ENCODE results near the gene PIEZO2.

The PIEZO2 gene

DNA sequence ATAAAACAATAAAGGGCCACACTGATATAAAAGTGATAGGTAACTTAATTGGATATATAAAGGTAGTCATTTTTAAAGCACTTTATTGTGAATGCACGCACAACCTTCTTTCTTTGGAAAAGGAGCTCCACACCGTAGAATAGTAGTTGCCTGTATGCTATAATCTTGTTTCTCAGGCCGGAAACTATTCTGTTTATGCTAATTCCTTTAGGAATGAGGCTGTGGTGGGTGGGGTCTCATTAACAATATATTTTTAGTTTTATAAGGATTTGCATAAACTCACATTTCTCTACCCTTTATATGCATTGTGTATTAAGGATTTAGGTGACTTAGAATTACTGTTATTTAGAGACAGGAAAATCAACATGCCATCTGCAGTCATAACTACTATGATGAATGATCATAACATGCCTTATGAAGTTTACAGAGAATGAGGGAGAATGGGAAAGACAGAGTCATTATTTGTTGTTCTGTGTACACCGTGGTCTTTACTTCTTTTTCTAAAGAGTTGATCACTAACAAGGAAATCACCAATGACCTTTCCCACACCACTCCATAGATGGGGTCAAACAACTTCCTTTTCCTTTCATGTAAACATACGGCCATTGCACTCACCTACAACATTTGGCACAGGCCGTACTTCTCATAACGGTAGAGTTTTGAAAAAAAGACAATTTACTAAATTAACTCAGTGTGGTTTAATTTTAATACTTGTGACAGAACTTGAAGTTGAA lies 84.5 kb downstream of the PIEZO2 start:
- DNase-seq (ENCODE audit: low spot score): no peak

DNA sequence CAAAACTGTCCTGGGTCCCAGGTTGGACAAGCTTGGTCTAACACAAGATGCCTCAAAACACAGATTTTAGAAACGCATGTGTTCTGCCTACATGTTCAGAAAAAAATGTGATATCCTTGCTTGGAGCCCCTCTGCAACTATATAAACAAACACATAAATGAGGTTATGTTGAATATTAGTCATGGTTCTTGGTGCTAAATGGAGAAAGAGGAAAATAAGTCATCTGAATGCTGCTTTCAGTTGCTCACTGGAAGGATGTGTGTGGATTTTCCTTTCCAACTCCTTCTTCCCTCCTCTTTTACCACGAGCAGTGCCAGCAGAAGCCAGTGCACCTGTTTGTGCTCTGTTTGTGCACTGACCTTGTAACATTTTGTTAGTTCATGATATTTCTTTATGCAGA lies 85.3 kb downstream of the PIEZO2 start:
- no peak for DNase-seq (ENCODE audit: low spot score)

GRCh38 chr18:11055721-11056120 lies 93.6 kb downstream of the PIEZO2 start:
- DNase-seq (ENCODE audit: low spot score): no peak

DNA sequence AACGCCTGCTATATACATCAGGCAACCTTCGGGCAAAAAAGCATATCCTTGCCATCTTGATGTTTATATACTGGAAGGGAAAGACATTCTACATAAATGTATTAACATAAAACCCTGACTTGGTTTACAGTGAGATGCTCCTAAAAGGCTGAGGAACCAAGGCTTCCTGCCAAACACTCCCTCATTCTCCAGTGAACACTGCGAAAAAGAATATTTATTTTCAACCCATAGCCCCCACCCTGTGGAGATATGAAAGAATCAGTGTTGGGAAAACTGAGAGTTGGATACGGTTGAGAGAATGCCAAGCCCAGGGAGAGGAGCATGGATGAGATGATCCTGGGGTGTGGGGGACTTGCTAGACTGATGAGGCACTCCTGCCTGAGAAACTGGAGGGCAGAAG lies 94.9 kb downstream of the PIEZO2 start:
- no peak for DNase-seq (ENCODE audit: low spot score)

DNA sequence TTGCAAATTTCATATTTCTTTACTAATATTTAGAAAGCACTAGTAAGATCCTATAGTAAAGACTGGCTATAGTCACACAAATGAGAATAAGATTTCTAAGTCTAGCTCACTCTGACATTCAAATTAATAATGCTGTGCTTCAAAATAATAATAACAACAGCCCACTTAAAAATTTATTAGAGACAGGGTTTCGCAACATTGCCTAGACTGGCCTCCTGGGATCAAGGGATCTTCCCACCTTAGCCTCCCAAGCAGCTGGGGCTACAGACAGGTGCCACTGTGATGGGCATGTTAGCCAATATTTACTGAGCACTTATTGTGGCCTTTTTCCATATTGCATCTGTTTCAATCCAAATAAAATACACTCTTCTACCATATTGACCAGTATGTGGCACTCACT lies 96.1 kb downstream of the PIEZO2 start:
- no peak for DNase-seq (ENCODE audit: low spot score)

- no peak for DNase-seq (ENCODE audit: low spot score)
Observed at GRCh38 chr18:11052800-11053199, 96.6 kb downstream of the PIEZO2 start.

- DNase-seq (ENCODE audit: low spot score): no peak
Observed at GRCh38 chr18:11051462-11051861, 97.9 kb downstream of the PIEZO2 start.

DNA sequence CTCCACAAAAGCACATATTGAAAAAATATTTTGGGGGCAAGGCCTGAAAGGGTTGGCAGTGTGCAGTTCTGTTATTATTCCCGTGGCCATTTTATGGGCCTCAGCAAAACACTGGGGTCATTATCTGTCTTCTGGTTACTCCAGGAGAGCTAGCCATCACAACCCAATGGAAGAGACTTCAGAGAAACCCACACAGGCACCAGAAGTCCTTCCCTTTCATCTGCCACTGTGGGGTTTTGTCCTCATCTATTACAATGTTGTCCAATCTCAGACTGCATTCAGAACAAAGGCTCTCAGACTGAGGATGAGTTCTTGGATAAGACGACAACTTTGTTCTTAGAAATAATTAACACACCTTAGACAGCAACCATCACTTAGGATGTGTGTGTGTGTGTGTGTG lies 98.4 kb downstream of the PIEZO2 start:
- DNase-seq (ENCODE audit: low spot score): no peak

DNA sequence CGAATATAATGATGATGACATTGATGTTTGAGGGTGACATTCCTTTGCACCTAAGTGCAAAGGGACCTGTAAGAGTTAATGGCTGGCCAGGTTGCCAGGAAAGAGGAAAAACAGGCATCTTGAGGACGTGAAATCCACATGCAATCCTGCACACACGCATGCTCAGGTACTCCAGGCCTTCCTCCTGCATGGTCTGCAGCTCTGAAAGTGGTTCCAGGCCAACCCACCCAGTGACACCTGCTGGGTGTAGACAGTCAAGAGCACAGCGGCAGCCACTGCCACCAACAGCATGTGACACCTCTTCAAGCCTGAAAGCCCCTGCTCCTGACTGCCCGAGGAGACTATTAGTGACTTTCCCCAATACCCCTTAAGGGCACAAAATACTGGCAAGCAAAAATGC lies 101.6 kb downstream of the PIEZO2 start:
- no peak for DNase-seq (ENCODE audit: low spot score)

GRCh38 chr18:11047156-11047555 lies 102.2 kb downstream of the PIEZO2 start:
- no peak for DNase-seq (ENCODE audit: low spot score)

DNA sequence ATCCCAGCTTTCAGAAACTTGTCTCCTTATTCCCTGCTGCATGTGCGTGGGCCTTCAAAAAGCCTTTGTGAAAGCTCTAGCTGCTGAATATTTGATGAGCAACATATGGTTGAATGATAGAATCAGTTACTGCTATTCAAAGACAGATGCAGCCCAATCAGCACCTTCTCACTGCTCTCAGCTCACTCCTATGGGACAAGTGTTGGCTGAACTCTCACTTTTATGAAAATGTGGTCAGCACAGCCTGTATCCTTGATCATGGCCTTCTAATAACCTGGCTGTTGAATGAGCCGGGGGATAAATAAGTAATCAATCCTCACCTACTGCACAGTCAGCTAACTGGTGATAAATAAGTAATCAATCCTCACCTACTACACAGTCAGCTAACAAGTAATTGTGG lies 103.2 kb downstream of the PIEZO2 start:
- no peak for DNase-seq (ENCODE audit: low spot score)

- DNase-seq (ENCODE audit: low spot score): no peak
Observed at GRCh38 chr18:11043694-11044093, 105.7 kb downstream of the PIEZO2 start.

DNA sequence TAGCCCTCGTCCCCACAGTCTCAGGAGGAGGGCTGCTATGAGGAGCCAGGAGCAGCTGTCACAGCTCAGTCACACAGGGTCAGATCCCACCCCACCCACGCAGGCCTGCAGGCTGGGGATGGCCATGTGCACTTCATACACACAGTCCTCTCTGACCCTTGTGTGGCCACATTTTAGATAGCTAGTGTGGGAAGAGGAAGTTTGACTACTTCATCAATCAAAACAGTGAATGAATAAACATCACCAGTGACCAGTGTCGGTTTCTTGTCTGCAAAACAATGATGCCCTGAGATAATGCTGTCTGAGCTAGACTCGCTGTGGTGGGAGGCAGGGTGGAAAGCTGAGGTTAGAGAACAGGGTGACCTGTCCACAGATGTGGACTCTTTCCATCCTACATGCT lies 107.1 kb downstream of the PIEZO2 start:
- no peak for DNase-seq (ENCODE audit: low spot score)

- DNase-seq (ENCODE audit: low spot score): peak; percentile 72
Observed at GRCh38 chr18:11040823-11041656, 108.3 kb downstream of the PIEZO2 start.

- DNase-seq (ENCODE audit: low spot score): no peak
Observed at GRCh38 chr18:11040359-11040758, 109.0 kb downstream of the PIEZO2 start.

GRCh38 chr18:11037533-11038240 lies 111.7 kb downstream of the PIEZO2 start:
- no peak for DNase-seq (ENCODE audit: low spot score)

- DNase-seq (ENCODE audit: low spot score): no peak
Observed at GRCh38 chr18:11035814-11036495, 113.4 kb downstream of the PIEZO2 start.

DNA sequence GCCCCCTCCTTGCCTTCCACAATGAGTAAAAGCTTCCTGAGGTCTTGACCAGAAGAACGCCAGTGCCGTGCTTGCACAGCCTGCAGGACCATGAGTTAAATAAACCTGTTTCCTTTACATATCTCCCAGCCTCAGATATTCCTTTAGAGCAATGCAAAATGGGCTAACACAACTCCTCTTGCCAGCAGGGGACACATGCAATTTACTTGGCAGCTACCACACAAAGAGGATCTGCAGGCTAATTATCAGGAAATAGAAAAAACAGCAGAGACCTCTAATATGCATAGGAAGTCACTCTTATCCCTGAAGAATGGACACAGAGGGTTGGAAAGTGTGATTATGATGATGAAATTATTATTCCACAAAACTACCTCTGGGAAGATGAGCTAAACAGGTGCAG lies 114.0 kb downstream of the PIEZO2 start:
- no peak for DNase-seq (ENCODE audit: low spot score)

GRCh38 chr18:11034884-11035283 lies 114.5 kb downstream of the PIEZO2 start:
- no peak for DNase-seq (ENCODE audit: low spot score)

GRCh38 chr18:11033503-11033902 lies 115.9 kb downstream of the PIEZO2 start:
- DNase-seq (ENCODE audit: low spot score): no peak

DNA sequence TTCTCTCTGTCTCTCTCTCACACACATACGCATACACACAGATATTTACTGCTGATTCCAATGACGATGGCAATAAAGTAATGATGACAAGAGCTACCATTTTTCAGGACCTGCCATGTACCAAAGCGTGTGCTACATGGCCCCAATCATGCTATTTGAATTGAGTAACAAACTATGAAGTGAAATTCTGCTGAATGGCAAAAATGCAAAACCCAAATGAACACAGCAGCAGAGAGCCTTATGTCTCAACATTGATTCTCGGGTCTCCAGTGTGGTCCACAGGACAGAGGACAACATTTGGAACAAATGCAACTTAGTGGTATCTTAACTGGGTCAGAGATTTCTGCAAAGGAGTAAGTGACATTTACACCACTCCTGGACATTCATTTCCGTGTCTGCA lies 117.4 kb downstream of the PIEZO2 start:
- no peak for DNase-seq (ENCODE audit: low spot score)

- DNase-seq (ENCODE audit: low spot score): no peak
Observed at GRCh38 chr18:11029021-11029420, 120.3 kb downstream of the PIEZO2 start.
